NCI-H146 treated with DMSO at 0.1 percent for 48 hours (cell line): Measurements from ENCODE around the gene GRIN1.

ENCODE experiments used
- DNase-seq: peaks from one replicate; lab custom pipeline; 2025; ENCODE audit not compliant: unreplicated experiment; lab: John Stamatoyannopoulos, UW

GRIN1 gene

DNA sequence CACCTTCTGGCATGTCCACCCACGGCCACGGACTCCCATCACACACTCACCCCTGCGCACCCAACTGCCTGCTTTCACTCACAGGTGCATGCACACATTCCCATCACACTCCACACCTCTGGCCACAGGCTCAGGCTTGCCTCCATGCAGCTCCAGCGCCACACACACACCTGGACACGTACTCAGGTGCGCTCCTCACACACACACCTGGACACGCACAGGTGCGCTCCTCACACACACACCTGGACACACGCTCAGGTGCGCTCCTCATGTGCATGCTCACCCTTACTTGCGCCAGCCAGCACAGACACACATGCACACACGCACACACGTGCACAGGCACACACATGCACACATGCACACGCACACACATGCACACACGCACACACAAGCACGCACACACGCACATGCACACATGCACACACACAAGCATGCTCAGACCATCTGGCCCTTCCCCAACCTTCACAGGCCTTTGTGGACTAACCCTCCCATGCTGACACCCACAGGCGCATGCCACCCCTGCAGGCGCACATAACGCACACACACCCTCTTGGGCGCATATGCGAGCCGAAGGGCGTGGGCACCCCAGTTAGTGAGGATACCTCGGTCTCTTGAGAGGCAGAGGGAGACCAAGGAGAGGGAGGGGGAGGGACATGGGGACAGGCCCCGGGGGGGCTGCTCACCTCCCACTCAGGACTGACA, 8.3 kb downstream of the GRIN1 start:
- no peak for DNase-seq

DNA sequence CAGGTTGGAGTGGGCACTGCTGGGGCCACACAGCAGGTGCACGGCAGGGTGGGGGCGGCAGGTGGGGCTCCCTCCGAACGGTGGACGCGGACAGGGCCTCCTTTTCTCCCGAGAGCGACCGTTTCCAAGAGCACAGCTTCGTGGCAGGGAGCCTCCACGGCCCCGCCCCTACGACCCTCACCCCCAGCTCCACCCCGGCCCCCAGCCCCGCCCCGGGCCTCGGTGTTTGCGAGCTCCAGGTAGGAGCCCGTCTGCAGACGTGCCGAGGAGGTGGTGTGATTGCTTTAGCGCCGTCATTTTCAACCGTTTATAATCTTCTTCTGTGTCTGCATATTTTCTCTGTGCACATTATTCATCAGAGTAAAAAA, 8.8 kb downstream of the GRIN1 start:
- no peak for DNase-seq

- no peak for DNase-seq
These were observed 9.3 kb downstream of the GRIN1 start for GRCh38 chr9:137148242-137148641.

DNA sequence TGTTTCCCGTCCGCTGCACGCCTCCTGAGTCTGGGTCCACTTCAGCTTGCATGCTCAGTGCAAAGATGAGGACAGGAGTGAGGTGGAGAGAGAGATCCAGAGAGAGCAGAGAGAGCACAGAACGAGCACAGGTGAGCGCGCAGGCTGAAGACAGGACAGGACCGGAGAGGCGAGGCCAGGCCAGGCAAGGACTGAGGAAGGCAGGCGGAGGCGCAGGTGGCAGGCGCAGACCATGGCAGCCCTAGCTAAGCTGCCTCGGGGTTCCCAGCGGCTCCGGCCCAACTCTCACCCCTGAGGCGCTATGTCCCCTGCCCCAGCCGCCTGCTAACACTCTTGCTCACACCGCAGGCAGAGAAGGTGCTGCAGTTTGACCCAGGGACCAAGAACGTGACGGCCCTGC, 9.7 kb downstream of the GRIN1 start:
- DNase-seq = no peak

GRCh38 chr9:137149363-137149762, 10.4 kb downstream of the GRIN1 start:
- DNase-seq = no peak

DNA sequence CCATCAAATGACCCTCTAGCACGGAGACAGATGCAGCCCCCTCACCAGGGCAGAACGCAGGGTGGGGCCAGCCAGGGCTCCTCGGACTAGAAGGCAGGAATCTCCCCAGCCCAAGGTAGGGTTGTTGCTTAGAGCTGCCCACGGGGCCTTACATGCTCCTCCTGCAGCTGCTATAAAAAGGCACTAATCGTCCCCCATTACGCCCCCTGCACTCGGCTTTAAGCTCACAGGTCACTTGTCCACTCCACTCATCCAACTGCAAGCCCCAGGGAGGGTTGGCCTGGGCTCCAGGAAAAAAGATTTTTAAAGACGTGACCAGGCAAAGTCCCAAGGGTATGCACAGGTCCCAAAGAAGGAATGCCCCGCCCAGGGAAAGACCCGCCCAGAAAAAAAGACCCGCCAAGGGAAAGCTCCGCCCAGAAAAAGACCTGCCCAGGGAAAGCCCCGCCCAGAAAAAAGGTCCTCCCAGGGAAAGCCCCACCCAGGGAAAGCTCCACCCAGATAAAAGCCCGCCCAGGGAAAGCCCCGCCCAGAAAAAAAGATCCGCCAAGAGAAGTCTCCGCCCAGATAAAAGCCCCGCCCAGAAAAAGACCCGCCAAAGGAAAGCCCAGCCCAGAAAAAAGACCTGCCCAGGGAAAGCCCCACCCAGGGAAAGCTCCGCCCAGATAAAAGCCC, 11.1 kb downstream of the GRIN1 start:
- DNase-seq = no peak

DNA sequence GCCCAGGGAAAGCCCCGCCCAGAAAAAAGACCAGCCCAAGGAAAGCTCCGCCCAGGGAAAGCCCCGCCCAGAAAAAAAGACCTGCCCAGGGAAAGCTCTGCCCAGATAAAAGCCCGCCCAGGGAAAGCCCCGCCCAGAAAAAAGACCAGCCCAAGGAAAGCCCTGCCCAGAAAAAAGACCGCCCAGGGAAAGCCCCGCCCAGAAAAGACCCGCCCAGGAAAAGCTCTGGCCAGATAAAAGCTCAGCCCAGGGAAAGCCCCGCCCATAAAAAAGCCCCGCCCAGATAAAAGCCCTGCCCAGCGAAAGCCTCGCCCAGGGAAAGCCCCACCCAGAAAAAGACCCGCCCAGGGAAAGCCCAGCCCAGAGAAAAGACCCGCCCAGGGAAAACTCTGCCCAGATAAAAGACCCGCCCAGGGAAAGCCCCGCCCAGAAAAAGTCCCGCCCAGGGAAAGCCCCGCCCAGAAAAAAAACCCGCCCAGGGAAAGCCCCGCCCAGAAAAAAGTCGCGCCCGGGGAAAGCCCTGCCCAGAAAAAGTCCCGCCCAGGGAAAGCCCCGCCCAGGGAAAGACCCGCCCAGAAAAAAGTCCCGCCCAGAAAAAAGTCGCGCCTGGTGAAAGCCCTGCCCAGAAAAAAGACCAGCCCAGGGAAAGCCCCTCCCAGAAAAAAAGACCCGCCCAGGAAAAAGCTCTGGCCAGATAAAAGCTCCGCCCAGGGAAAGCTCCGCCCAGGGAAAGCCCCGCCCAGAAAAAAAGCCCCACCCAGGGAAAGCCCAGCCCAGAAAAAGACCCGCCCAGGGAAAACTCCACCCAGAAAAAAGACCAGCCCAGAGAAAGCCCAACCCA, 11.9 kb downstream of the GRIN1 start:
- peak; percentile 84 for DNase-seq

DNA sequence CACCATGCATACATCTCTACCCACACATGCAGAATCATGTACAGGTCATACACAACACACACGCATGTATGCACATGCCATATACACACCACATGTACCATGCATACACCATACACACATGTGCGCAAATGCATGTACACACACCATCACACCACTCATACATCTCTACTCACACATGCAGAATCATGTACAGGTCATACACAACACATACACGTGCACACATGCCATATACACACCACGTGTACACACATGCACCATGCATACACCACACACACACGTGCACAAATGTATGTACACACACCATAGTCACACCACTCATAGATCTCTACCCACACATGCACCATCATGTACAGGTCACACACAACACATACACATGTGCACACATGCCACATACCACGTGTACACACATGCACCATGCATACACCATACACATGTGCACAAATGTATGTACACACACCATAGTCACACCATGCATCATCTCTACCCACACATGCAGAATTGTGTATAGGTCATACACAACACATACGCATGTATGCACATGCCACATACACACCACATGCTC, 14.0 kb downstream of the GRIN1 start:
- DNase-seq = no peak

- DNase-seq = no peak
These were observed 17.8 kb downstream of the GRIN1 start for GRCh38 chr9:137156567-137157375.

DNA sequence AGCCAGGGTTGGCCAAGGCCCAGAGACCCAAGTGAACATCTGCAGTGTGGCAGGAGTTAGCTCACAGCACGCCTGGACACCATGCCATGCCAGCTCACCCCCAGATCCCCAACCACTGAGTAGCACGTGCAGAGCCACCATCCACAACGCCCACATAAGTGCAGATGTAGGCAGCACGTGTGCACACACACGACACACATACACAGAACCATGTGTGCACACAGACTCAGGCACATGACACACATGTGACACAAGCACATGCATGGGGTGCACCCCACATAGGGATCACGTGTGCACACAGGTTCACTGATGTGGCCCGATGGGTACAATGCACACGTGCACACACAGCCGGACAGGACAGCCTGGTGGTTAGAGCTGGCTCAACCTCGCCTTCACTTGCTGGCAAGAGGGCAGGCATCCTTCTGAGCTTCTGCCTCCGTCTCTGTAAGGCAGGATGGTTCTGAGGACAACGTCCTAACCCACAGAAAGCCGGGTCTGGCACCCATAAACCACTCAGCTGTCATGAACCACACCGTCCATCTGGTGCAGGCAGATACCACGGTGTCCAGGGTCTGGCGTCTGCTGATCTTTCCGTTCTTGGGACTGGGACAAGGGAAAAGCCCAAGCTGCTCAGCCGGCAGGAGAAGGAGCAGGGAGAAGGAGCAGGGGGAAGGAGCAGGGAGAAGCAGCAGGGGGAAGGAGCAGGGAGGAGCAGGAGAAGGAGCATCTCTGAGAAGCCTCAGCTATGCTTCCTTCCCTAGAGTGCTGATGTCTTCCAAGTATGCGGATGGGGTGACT, 18.9 kb downstream of the GRIN1 start:
- no peak for DNase-seq

GRCh38 chr9:137158625-137159024, 19.7 kb downstream of the GRIN1 start:
- DNase-seq = no peak

- no peak for DNase-seq
These were observed 20.4 kb downstream of the GRIN1 start for GRCh38 chr9:137159105-137160053.

DNA sequence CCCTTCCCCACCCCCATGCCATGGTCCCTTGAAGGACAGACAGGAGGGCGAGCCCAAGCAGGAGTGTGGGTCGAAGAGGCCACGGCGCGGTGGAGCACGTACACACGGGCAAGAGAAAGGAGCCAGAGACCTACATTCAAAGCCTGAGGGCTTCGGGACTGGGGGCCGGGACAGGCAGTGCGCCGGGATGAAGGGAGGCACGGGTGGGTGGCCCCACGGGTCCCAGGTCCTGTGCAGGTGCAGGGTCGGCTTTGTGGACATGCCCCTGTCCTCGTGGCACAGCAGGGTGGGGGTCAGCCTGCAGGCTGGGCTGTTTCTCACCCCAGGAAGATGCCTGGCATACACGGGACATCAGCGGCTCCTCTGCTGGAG, 21.1 kb downstream of the GRIN1 start:
- DNase-seq = no peak

DNA sequence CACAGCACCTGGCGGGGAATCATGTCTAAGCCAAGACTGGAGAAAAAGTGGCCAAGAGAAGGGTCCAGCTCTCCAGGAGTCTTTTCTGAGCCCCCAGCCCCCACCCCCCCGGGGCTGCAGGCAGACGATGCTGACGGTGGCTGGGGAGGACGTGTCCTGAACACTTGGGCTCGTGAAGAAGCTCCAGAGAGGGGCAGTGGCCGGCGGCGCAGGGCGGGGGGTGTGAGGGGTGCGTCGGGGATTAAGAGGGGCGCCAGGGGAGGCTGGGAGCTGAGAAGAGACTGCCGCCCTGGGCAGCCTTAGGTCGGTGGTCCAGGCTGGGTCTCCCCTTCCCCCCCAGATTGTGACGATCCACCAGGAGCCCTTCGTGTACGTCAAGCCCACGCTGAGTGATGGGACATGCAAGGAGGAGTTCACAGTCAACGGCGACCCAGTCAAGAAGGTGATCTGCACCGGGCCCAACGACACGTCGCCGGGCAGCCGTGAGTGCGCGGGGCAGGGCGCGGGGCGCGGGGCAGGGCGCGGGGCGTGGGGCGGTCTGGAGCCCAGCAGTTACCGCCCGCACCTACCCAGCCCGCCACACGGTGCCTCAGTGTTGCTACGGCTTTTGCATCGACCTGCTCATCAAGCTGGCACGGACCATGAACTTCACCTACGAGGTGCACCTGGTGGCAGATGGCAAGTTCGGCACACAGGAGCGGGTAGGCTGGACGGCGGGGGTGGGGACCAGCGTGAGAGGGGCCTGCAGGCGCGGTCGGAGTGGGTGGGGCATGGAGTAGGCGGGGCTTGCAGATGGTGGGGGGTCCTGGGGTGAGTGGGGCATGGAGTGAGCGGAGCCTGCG, 22.0 kb downstream of the GRIN1 start:
- no peak for DNase-seq

GRCh38 chr9:137161558-137162486, 22.9 kb downstream of the GRIN1 start:
- peak; percentile 46 for DNase-seq

GRCh38 chr9:137162505-137163364, 23.8 kb downstream of the GRIN1 start:
- DNase-seq = no peak
